ENCODE results near the gene MBIP.

The MBIP gene

DNA sequence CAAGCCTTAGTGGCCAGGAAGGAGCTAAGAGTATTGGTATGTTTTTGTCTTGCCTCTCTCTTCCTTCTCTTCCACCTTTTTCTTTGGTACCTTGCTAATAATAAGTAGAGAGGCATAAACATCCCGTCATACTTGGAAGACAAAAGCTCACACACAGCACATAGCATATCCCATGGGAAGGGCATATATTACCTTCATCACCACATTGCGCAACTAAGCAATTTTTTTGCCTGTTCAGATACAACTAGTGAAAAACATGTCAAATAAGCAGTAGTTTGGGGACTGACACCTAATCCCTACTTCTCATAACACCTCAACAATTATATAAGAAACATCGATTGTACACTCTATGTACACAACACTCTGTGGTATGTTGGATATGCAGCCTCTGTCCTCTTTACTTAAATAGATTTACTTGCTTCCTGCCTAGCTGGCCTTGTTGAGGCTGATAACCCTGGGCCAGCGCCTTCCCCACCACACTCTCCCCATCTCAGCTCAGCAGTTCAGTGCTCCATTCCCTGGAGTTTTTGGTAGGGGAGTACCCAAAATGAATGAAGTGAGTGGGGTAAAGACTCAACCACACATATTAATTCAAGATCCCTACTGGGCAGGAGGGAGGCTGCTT lies 35.4 kb downstream of the MBIP start:
- no peak for TF ChIP-seq CTCF (conservative IDR thresholded peaks at IDR 0.05; ENCODE audit: low read depth, low read length)
- no peak for DNase-seq (ENCODE audit: low read depth)
- no peak overlapping the region for H3K4me3 ChIP-seq (ENCODE audit: low read length)

DNA sequence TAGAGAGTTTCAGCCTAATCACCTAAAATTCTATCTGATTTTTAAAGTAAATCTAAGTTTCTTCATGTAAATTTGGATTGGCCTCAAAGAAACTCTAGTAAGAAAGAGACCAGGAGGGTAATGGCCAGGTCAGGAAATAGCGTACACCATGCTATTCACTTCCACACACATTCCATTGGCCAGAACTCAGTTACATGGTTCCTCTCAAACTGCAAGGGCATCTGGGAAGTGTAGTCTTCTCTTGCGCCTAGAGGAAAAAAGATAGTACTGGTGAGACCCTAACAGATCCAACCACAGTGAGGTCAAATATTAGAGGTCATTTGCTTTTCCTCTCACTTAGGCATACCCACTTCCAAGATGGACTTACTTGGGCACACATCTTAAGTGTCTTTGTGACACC lies 39.1 kb downstream of the MBIP start:
- DNase-seq (ENCODE audit: low read depth) = no peak
- no peak for TF ChIP-seq CTCF (conservative IDR thresholded peaks at IDR 0.05; ENCODE audit: low read depth, low read length)
- no peak overlapping the region for H3K4me3 ChIP-seq (ENCODE audit: low read length)

DNA sequence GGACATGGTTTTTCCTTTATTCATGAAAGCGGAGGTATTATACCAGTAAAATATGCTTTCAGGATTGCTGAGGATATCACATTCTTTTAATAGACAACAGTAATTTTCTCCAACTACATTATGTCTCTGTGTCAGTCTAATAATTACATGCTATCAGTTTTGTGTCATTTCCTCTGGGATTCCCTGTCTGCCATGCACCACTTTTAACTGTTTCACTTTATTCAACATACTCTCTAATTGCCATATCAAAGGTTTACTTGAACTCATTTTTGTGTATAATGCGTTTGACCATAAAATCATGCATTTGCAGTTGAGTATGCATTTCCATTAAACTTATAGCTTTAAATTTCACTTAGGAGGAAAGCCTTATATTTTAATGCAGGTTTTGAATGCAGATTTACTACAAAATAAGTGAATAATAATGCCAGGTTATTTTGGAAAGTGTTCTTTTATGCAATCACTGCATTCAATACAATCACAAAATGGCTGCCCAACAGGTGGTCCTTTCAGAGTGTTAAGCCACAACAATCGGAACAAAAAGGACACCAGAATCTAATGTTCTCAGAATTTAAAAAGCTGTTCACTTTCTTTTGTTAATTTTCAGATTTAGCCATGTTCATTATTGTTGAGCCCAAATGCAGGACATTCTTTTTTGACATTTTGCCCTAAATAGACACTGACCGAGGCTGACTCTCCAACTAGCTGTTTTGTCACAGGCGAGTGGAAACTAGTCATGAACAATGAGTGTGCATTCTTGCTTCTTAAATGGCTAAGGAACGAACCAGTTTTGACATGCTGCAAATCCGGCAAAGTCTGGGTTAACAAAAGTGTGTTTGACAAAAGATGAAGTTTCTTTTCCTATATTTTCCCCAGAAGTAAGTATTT lies 40.9 kb downstream of the MBIP start:
- no peak overlapping the region for H3K4me3 ChIP-seq (ENCODE audit: low read length)
- no peak for DNase-seq (ENCODE audit: low read depth)
- TF ChIP-seq CTCF (conservative IDR thresholded peaks at IDR 0.05; ENCODE audit: low read depth, low read length) = no peak

GRCh38 chr14:36275741-36276140 lies 44.7 kb downstream of the MBIP start:
- no peak for DNase-seq (ENCODE audit: low read depth)
- H3K4me3 ChIP-seq (ENCODE audit: low read length) = no peak overlapping the region

DNA sequence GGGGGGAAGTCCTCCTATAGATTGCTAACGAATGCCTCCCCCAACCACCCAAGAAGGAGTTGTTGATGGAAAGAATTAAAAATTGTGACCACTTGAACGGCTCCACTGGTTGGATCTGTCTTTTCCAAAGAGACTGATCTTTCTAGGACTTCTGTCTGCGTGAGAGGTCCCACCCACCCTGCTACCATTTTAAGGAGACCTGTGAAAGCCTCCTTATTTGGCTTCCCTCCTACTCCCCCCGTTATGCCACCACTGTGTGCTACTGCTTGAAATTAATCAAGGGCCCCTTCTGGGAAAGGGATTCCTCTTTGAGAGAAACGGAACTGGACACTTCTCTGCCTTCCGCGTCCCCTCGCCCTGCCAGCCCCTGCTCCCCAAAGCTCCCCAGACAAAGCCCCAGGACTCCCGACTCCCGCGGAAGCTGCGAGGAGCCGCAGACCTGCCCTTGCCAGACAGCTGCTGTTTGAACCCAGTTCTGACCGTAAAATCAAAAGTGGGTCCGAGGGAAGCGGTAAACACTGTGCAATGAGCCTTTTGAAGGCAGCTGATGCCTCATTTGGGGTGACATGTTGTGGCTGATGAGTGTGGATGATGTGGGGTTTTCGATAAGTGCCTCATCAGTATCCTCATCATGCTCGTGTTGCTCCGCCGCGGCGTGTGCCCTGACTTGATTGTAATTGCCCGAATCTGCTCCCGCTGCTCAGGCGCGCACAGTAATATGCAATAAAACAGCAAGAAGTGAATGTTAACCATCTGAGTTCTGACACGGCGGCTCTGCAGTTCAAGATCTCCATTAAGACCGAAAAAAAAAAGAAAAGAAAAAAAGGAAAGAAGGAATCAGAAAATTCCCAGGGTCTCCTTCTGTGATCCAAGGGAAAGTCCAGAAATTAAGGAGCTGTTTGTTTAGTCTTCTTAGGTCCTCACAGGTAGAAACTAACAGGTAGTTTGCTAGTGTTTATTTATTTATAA lies 48.2 kb downstream of the MBIP start:
- no peak for DNase-seq (ENCODE audit: low read depth)
- no peak for TF ChIP-seq CTCF (conservative IDR thresholded peaks at IDR 0.05; ENCODE audit: low read depth, low read length)
- peak overlapping the region; percentile 39 for H3K4me3 ChIP-seq (ENCODE audit: low read length)

More at GRCh38 chr14:36275741-36276140, 44.7 kb downstream of the MBIP start:
- TF ChIP-seq CTCF (conservative IDR thresholded peaks at IDR 0.05; ENCODE audit: low read depth, low read length) = no peak

DNA sequence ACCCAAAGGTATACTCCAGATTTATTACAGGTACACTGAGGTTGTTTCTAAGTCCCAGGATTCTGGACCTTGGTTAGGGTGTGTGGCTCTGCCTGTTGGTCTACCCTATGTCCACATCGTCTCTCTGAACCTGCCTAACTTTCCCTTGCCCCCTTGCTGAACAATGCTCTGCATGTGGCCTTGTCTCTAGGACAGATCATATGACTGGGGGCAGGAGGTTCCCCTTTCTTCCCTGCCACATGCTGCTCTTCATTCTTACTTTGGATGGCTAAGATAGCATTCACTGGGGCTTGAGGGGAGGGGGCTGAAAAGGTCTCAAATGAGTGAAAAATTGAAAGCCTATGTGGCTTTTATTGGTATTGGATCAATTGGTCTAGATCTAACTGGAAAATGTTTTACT lies 49.2 kb downstream of the MBIP start:
- TF ChIP-seq CTCF (conservative IDR thresholded peaks at IDR 0.05; ENCODE audit: low read depth, low read length) = no peak
- H3K4me3 ChIP-seq (ENCODE audit: low read length) = no peak overlapping the region

More for the DNA sequence above, 49.2 kb downstream of the MBIP start:
- no peak for DNase-seq (ENCODE audit: low read depth)
